NCI-H2196 treated with DMSO at 0.1 percent for 48 hours (cell line): ENCODE measurements around the gene FGFR4.

Experiments used
- DNase-seq: peaks from one replicate; lab custom pipeline; 2025; ENCODE audit not compliant: unreplicated experiment; lab: John Stamatoyannopoulos, UW

Gene FGFR4

GRCh38 chr5:177131019-177131320 lies 44.3 kb downstream of the FGFR4 start:
- no peak for DNase-seq

GRCh38 chr5:177131352-177132135 lies 44.8 kb downstream of the FGFR4 start:
- DNase-seq: no peak

- no peak for DNase-seq
Observed at GRCh38 chr5:177132136-177133095, 45.7 kb downstream of the FGFR4 start.

GRCh38 chr5:177133096-177133852 lies 46.6 kb downstream of the FGFR4 start, which contains the start of gene NSD1:
TSS of gene NSD1 (plus strand) at chr5:177133773. CDS start at chr5:177135104, 1,331 bp downstream.
- peak; percentile 48 for DNase-seq

GRCh38 chr5:177133853-177134696 lies 47.4 kb downstream of the FGFR4 start:
- DNase-seq: no peak

- no peak for DNase-seq
Observed at GRCh38 chr5:177134697-177135225, 48.0 kb downstream of the FGFR4 start.

- DNase-seq: no peak
Observed at GRCh38 chr5:177140312-177140711, 53.6 kb downstream of the FGFR4 start.

GRCh38 chr5:177141496-177141895 lies 54.8 kb downstream of the FGFR4 start:
- DNase-seq: no peak

GRCh38 chr5:177142098-177142611 lies 55.4 kb downstream of the FGFR4 start:
- DNase-seq: no peak

GRCh38 chr5:177142778-177143177 lies 56.1 kb downstream of the FGFR4 start:
- DNase-seq: no peak

- no peak for DNase-seq
Observed at GRCh38 chr5:177146891-177147638, 60.4 kb downstream of the FGFR4 start.
